ENCODE results near the gene FAM241A.
A peak's percentile ranks its signal among the peaks of the same experiment; 100 is the strongest.

The FAM241A gene

GRCh38 chr4:112214390-112215264, 69.4 kb downstream of the FAM241A start:
- TF ChIP-seq CTCF (IDR thresholded peaks at IDR 0.05; ENCODE audit: low read depth, low read length) = peak; percentile 33
- DNase-seq (ENCODE audit: extremely low read depth, low read depth) = no peak

GRCh38 chr4:112219826-112220366, 74.6 kb downstream of the FAM241A start:
- no peak for DNase-seq (ENCODE audit: extremely low read depth, low read depth)
- TF ChIP-seq CTCF (IDR thresholded peaks at IDR 0.05; ENCODE audit: low read depth, low read length) = no peak

- TF ChIP-seq CTCF (IDR thresholded peaks at IDR 0.05; ENCODE audit: low read depth, low read length) = no peak
- DNase-seq (ENCODE audit: extremely low read depth, low read depth) = no peak
Observed at GRCh38 chr4:112222219-112222955, 77.1 kb downstream of the FAM241A start.

GRCh38 chr4:112225157-112225556, 79.9 kb downstream of the FAM241A start:
- TF ChIP-seq CTCF (IDR thresholded peaks at IDR 0.05; ENCODE audit: low read depth, low read length) = no peak
- DNase-seq (ENCODE audit: extremely low read depth, low read depth) = no peak

GRCh38 chr4:112230879-112231778, 85.9 kb downstream of the FAM241A start:
- peak; percentile 89 for DNase-seq (ENCODE audit: extremely low read depth, low read depth)
- TF ChIP-seq CTCF (IDR thresholded peaks at IDR 0.05; ENCODE audit: low read depth, low read length) = no peak

DNA sequence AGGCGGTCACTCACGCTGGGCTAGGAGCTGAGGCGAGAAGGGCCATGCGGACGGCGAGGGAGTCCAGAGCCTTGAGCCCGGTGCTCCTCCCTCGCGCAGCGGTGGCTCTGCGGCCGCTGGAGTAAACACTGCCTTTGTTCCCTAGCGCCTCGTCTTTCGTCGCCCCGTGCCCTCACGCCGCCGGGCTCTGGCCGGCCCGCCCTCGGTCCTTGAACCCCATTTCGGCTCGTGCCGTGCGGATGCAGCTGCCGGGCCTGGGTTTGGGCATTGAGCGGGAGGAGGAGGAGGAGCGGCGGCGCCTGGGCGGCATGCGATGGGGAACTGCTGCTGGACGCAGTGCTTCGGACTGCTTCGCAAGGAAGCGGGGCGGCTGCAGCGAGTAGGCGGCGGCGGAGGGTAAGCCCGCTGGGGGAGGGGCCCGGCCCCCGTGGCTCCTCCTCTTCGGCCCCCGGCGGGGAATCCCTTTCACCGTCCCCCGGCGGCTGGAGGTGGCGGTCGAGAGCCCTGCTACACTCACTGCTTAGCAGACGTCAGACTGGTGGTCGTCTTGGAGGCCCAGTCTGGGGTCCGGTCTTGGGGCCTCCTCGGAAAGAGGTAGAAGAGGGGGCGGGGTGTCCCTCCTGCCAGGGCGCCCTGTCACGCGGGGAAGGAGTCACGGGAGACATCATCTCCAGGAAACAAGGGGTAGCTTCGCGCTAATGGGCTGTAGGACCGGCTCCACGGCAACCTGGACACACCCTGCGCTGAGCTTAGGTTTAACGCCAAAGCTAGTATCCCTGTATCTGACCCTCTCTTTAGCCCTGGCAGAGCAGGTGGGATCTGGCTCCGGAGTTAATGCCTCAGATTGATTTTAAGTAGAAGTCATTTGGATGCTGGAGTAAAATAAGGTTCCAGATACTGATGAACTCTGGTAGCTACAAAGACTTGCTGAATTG, 86.8 kb downstream of the FAM241A start, which contains the start of gene AP1AR:
AP1AR (plus strand) TSS at position 9 of the 935 bp plus-strand sequence; CDS start at position 314, 305 bp downstream.
- peak; percentile 47 for TF ChIP-seq CTCF (IDR thresholded peaks at IDR 0.05; ENCODE audit: low read depth, low read length)
- DNase-seq (ENCODE audit: extremely low read depth, low read depth) = no peak
